Esophagus squamous epithelium (tissue), 5 donors: ENCODE data around the gene AVEN. TPM values are rescaled to one million over a fixed set of nuclear protein-coding genes. Genes with fewer than 3 reads are reported as not detected.

Experiments
- DNase-seq: peaks from one replicate; lab custom pipeline; 2025; lab: John Stamatoyannopoulos, UW
- H3K27ac ChIP-seq, 4 donors: fragments of 200-600 bp; sonication (generic); one replicate each; pipeline ENCODE4 v1.5.1; 2016 to 2019; ENCODE audit warnings: mild to moderate bottlenecking in 1 of 4
- H3K27me3 ChIP-seq, 4 donors: fragments of 200-600 bp; sonication (generic); 1 replicate in 3 of 4; 2 replicates in 1 of 4; pipeline versions ENCODE4 v1.5.1 to v1.6.0; 2017 to 2021; ENCODE audit warnings: antibody characterized with exemption in 1 of 4
- H3K36me3 ChIP-seq, 3 donors: fragments of 200-600 bp; sonication (generic); one replicate each; pipeline ENCODE4 v1.5.1; 2016 to 2019
- H3K4me1 ChIP-seq, 3 donors: fragments of 200-600 bp; sonication (generic); one replicate each; pipeline ENCODE4 v1.5.1; 2017 to 2019
- H3K4me3 ChIP-seq, 4 donors: fragments of 200-600 bp; sonication (generic); 1 replicate in 3 of 4; 2 replicates in 1 of 4; pipeline ENCODE4 v1.5.1; 2016 to 2019; ENCODE audit warnings: mild to moderate bottlenecking in 2 of 4, moderate library complexity in 1 of 4
- H3K9me3 ChIP-seq, 3 donors: fragments of 200-600 bp; sonication (generic); one replicate each; pipeline ENCODE4 v1.5.1; 2016 to 2019
- CTCF ChIP-seq, 6 experiments: fragments of 450-650 bp in 4 of 6; fragments of 200-600 bp in 2 of 6; sonication (generic) in 2 of 6; IDR thresholded peaks; one replicate each; pipeline ENCODE4 v1.5.1; 2016 to 2019; ENCODE audit warnings: antibody characterized with exemption in 6 of 6, mild to moderate bottlenecking in 4 of 6, moderate library complexity in 4 of 6
- POLR2A ChIP-seq, 4 donors: fragments of 450-650 bp; IDR thresholded peaks; one replicate each; pipeline ENCODE4 v1.6.1; 2017; ENCODE audit warnings: antibody characterized with exemption in 4 of 4, mild to moderate bottlenecking in 4 of 4, moderate library complexity in 3 of 4
- WGBS, 2 donors: methylation state at CpG; one replicate each; pipeline ENCODE4 v1.1.5; 2018; 5-methylcytosine and 5-hydroxymethylcytosine counted together
- intact Hi-C: fragments of 100-400 bp; cut with DNase I; formaldehyde crosslinking; loops from one replicate; pipeline ENCODE4 v1.15.0; 2022
- total RNA-seq, 4 donors: library from RNA; depleted of rRNA; stranded (reverse); fragments of >200 nt; gene quantifications; one replicate each; pipeline ENCODE4 v1.1.0, GENCODE V29; 2016
- donor health status: DM: yes; HTN: yes; CAD: no.

Gene AVEN
- total RNA-seq, 4 donors from 2014 or later: 9.9 to 17.5 (median 16.5) TPM

GRCh38 chr15:33866101-33866737, 172.8 kb downstream of the AVEN start:
- no peak for DNase-seq
- Histone ChIP-seq H3K4me1 (no peaks in the 10 kb centered on the region), H3K27me3 (no peaks in the 10 kb centered on the region), H3K4me3 (no peak overlapping the region), H3K36me3 (peaks cover 0 to 36% (median 0%) of the 10 kb centered on the region in 3 donors), H3K27ac (no peak overlapping the region), H3K9me3 (no peaks in the 10 kb centered on the region)
- intact Hi-C loops: no loop called here
- TF ChIP-seq CTCF (IDR thresholded peaks at IDR 0.05) (no peak), POLR2A (IDR thresholded peaks at IDR 0.05) (no peak)
- WGBS, 2 donors: 51 to 62% methylated on average over 3 of the region's 3 CpGs

GRCh38 chr15:33865416-33865815, 173.6 kb downstream of the AVEN start:
- 88 to 92% methylated on average over 6 of the region's 6 CpGs for whole genome bisulfite sequencing, 2 donors
- H3K27ac ChIP-seq: no peak overlapping the region
- H3K9me3 ChIP-seq: no peaks in the 10 kb centered on the region
- H3K36me3 ChIP-seq: peaks cover 0 to 40% (median 0%) of the 10 kb centered on the region in 3 donors
- no peaks in the 10 kb centered on the region for H3K27me3 ChIP-seq
- peaks cover 0 to 2% (median 0%) of the 10 kb centered on the region in 3 donors for H3K4me1 ChIP-seq
- DNase-seq: no peak
- no peak for TF ChIP-seq POLR2A (IDR thresholded peaks at IDR 0.05)
- intact Hi-C loops: no loop called here
- H3K4me3 ChIP-seq: no peak overlapping the region

GRCh38 chr15:33864360-33865075, 174.5 kb downstream of the AVEN start:
- no peak for TF ChIP-seq POLR2A (IDR thresholded peaks at IDR 0.05)
- no peak for TF ChIP-seq CTCF (IDR thresholded peaks at IDR 0.05)
- 88% methylated on average over 5 of the region's 5 CpGs for WGBS, 2 donors
- intact Hi-C loops: no loop called here
- no peak overlapping the region for H3K4me3 ChIP-seq
- no peak overlapping the region for H3K27ac ChIP-seq
- H3K36me3 ChIP-seq: peaks cover 0 to 47% (median 0%) of the 10 kb centered on the region in 3 donors
- H3K27me3 ChIP-seq: no peaks in the 10 kb centered on the region
- H3K9me3 ChIP-seq: no peaks in the 10 kb centered on the region
- peaks cover 0 to 6% (median 0%) of the 10 kb centered on the region in 3 donors for H3K4me1 ChIP-seq
- DNase-seq: no peak

- TF ChIP-seq POLR2A (IDR thresholded peaks at IDR 0.05) (no peak), CTCF (IDR thresholded peaks at IDR 0.05) (no peak)
- Histone ChIP-seq H3K4me1 (peaks cover 0 to 6% (median 0%) of the 10 kb centered on the region in 3 donors), H3K4me3 (no peak overlapping the region), H3K9me3 (no peaks in the 10 kb centered on the region), H3K27ac (no peak overlapping the region), H3K27me3 (no peaks in the 10 kb centered on the region), H3K36me3 (peaks cover 0 to 36% (median 0%) of the 10 kb centered on the region in 3 donors)
- 76 to 82% methylated on average over 3 of the region's 3 CpGs for WGBS, 2 donors
- DNase-seq: no peak
- intact Hi-C loops: no loop called here
Observed at GRCh38 chr15:33860754-33861153, 178.2 kb downstream of the AVEN start.

- Histone ChIP-seq H3K27me3 (no peaks in the 10 kb centered on the region), H3K27ac (no peak overlapping the region), H3K4me1 (peaks cover 0 to 6% (median 0%) of the 10 kb centered on the region in 3 donors), H3K4me3 (no peak overlapping the region), H3K36me3 (peaks cover 0 to 29% (median 0%) of the 10 kb centered on the region in 3 donors), H3K9me3 (no peaks in the 10 kb centered on the region)
- TF ChIP-seq POLR2A (IDR thresholded peaks at IDR 0.05) (no peak), CTCF (IDR thresholded peaks at IDR 0.05) (no peak)
- no peak for DNase-seq
- WGBS, 2 donors: 65 to 79% methylated on average over 1 of the region's 1 CpG
- intact Hi-C loops: no loop called here
Observed at GRCh38 chr15:33859992-33860545, 178.9 kb downstream of the AVEN start.
